ENCODE results near the gene ABCC10. TPM values are rescaled to one million over a fixed set of nuclear protein-coding genes. Genes with fewer than 3 reads are reported as not detected.
"Not testable (repeated sequence)": the region's sequence is repeated elsewhere in the genome, so short reads cannot be mapped to it uniquely, and the experiment has no call there.

The ABCC10 gene
- total and polyA plus RNA-seq, 9 donors = 8.9 to 34.9 (median 21.1) TPM

GRCh38 chr6:43405354-43405753 is 22.0 kb upstream of the ABCC10 start:
- H3K4me3 ChIP-seq = no peak overlapping the region
- H3K36me3 ChIP-seq = no peaks in the 10 kb centered on the region
- WGBS, 3 donors = 37 to 53% (median 39%) methylated on average over 3 of the region's 3 CpGs
- intact Hi-C loops (cut with DNase I) = no loop called here
- H3K27ac ChIP-seq = no peak overlapping the region
- H3K9me3 ChIP-seq = no peaks in the 10 kb centered on the region
- peaks cover 2% of the 10 kb centered on the region for H3K4me1 ChIP-seq (ENCODE audit: insufficient read depth)
- H3K27me3 ChIP-seq = no peaks in the 10 kb centered on the region
- no peak for DNase-seq
- TF ChIP-seq EP300 (IDR thresholded peaks at IDR 0.05) = no peak
- no peak for TF ChIP-seq CTCF (IDR thresholded peaks at IDR 0.05)
- no peak for TF ChIP-seq POLR2A (IDR thresholded peaks at IDR 0.05)

GRCh38 chr6:43407296-43407695 is 20.0 kb upstream of the ABCC10 start:
- Histone ChIP-seq H3K27ac (no peak overlapping the region), H3K36me3 (no peaks in the 10 kb centered on the region), H3K4me3 (no peak overlapping the region), H3K9me3 (no peaks in the 10 kb centered on the region), H3K27me3 (no peaks in the 10 kb centered on the region), H3K4me1 (ENCODE audit: insufficient read depth) (peaks cover 2% of the 10 kb centered on the region)
- DNase-seq = no peak
- TF ChIP-seq CTCF (IDR thresholded peaks at IDR 0.05) (no peak), EP300 (IDR thresholded peaks at IDR 0.05) (no peak), POLR2A (IDR thresholded peaks at IDR 0.05) (no peak)
- intact Hi-C loops (cut with DNase I) = no loop called here
- 13 to 30% (median 20%) methylated on average over 1 of the region's 1 CpG for WGBS, 3 donors

GRCh38 chr6:43408259-43408658 is 19.1 kb upstream of the ABCC10 start:
- DNase-seq = no peak
- 88 to 94% (median 91%) methylated on average over 4 of the region's 4 CpGs for WGBS, 3 donors
- Histone ChIP-seq H3K9me3 (no peaks in the 10 kb centered on the region), H3K27me3 (no peaks in the 10 kb centered on the region), H3K4me1 (ENCODE audit: insufficient read depth) (peaks cover 2% of the 10 kb centered on the region), H3K27ac (no peak overlapping the region), H3K36me3 (no peaks in the 10 kb centered on the region), H3K4me3 (no peak overlapping the region)
- intact Hi-C loops (cut with DNase I) = no loop called here
- TF ChIP-seq EP300 (IDR thresholded peaks at IDR 0.05) (no peak), CTCF (IDR thresholded peaks at IDR 0.05) (no peak), POLR2A (IDR thresholded peaks at IDR 0.05) (no peak)

GRCh38 chr6:43410776-43411175 is 16.6 kb upstream of the ABCC10 start:
- 73 to 97% (median 90%) methylated on average over 1 of the region's 1 CpG for WGBS, 3 donors

GRCh38 chr6:43412541-43412940 is 14.8 kb upstream of the ABCC10 start:
- TF ChIP-seq CTCF (IDR thresholded peaks at IDR 0.05) (no peak), POLR2A (IDR thresholded peaks at IDR 0.05) (no peak), EP300 (IDR thresholded peaks at IDR 0.05) (no peak)
- H3K9me3 ChIP-seq = no peaks in the 10 kb centered on the region
- no peaks in the 10 kb centered on the region for H3K27me3 ChIP-seq
- 69 to 76% (median 71%) methylated on average over 5 of the region's 5 CpGs for whole genome bisulfite sequencing, 3 donors
- no peak for DNase-seq
- H3K4me3 ChIP-seq = no peak overlapping the region
- intact Hi-C loops (cut with DNase I) = no loop called here
- H3K4me1 ChIP-seq (ENCODE audit: insufficient read depth) = no peaks in the 10 kb centered on the region
- H3K36me3 ChIP-seq = no peaks in the 10 kb centered on the region
- H3K27ac ChIP-seq = no peak overlapping the region

More at GRCh38 chr6:43410776-43411175, 16.6 kb upstream of the ABCC10 start:
- intact Hi-C loops (cut with DNase I); H3K9me3 ChIP-seq; H3K27ac ChIP-seq; H3K4me3 ChIP-seq; H3K4me1 ChIP-seq (ENCODE audit: insufficient read depth); H3K27me3 ChIP-seq; H3K36me3 ChIP-seq; DNase-seq: not testable (repeated sequence)

Measured in ovary (tissue), 9 donors.